ENCODE data around the gene CPA2.
"Not testable (repeated sequence)": the region's sequence is repeated elsewhere in the genome, so short reads cannot be mapped to it uniquely, and the experiment has no call there.

Gene CPA2

DNA sequence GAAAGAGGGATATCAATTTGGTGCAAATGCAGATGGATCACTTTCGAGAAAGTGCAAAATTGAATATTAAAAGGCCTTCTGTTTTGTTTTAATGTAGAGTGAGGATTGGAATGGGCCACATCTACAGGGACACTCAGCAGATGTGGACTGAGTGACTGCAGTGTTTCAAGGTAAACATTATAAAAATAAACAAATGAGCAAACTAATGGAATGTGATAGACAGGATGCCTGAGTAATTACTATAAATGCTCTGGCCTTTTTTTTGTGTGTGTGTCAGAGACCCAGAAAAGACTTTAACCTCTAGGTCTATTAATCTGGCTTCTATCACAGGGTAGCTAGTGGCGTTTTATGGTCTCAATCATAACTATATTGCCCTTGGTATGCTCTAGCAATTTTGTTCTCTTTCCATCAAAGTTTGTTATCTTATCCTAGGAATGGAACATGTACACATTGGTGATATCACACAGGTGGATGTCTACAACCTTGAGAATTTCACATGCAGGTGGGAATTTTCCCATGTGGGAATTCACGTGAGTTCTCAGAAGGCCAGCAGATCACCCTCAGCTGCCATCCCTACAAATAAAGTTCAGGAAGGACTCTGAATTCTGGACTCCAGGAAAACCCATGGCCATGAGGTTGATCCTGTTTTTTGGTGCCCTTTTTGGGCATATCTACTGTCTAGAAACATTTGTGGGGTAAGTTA, at the start of gene CPA2:
Gene CPA2, plus strand, starts transcription at position 606 of the 703 bp plus-strand sequence. Its CDS starts 19 bp downstream, at position 625.
- no peaks in the 10 kb centered on the region for H3K79me2 ChIP-seq (ENCODE audit: control insufficient read depth, insufficient read depth, low read length, unreplicated experiment)
- no peaks in the 10 kb centered on the region for H3K36me3 ChIP-seq (ENCODE audit: insufficient read depth, low read length)
- no peak within 1 kb of the TSS for H2AFZ ChIP-seq (ENCODE audit: low read length, unreplicated experiment)
- H3K4me1 ChIP-seq (ENCODE audit: control insufficient read depth, insufficient read depth, low read length, unreplicated experiment): peaks cover 8% of the 10 kb centered on the region
- H3K4me3 ChIP-seq (ENCODE audit: low read depth, low read length): no peak within 1 kb of the TSS
- H3K27ac ChIP-seq (ENCODE audit: low read depth, low read length): no peak within 1 kb of the TSS
- no peaks in the 10 kb centered on the region for H3K27me3 ChIP-seq (ENCODE audit: insufficient read depth, low read length)

DNA sequence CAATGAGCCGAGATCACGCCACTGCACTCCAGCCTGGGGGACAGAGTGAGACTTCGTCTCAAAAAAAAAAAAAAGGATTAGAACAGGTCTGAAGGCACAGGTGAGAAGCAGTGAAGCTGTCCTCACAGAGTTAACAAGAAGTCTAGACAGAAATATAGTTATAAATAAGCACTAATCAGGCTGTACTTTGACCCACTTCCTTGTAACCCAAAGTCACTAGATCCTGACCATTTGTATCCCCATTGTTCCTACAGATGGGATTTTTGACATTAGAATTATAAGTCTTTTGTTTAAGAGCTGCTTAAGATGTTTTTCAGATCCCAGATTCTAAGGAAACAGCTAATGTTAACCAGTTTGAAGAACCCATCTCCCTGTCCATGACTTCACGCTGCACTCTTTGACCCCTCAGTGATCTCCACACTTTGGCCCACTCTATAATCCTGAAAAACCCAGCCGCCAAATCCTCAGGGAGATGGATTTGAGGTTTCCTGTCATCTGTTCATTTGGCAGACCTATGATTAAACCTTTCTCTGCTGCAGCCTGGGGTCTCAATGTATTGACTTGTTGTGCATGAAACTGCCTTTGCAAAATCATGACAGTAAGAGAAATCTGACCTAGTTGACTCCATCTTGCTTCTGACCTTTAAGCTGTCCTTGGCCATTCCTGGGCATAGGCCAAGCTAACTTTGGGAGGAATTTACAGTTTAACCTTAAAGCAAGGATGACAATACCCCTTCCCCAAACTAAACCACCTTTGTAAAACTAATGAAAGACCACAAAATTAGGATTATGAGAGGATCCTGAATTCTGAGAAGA, 47.6 kb upstream of the CPA2 start:
- Histone ChIP-seq H3K79me2 (ENCODE audit: control insufficient read depth, insufficient read depth, low read length, unreplicated experiment) (no peaks in the 10 kb centered on the region), H2AFZ (ENCODE audit: low read length, unreplicated experiment) (no peak overlapping the region), H3K4me3 (ENCODE audit: low read depth, low read length) (no peak overlapping the region), H3K36me3 (ENCODE audit: insufficient read depth, low read length) (no peaks in the 10 kb centered on the region), H3K27ac (ENCODE audit: low read depth, low read length) (no peak overlapping the region), H3K27me3 (ENCODE audit: insufficient read depth, low read length) (no peaks in the 10 kb centered on the region), H3K4me1 (ENCODE audit: control insufficient read depth, insufficient read depth, low read length, unreplicated experiment) (no peaks in the 10 kb centered on the region)

DNA sequence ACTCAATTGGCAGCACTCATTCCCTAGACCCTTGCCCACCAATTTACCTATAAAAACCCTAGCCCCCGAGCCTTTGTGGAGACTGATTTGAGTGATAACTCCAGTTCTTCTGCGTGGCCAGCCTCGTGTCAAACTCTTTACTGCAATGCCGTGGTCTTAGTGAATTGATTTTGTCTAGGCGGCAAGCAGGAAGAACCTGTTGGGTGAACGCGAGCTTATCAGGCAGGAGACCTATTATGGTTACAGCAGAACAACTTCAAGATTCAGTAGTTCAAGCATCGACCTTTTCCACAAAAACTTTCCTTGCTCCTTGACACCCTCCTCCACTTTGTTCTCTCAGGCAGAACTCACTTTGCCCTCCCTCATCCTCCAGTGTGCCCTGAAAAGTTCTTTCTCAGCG, 46.8 kb upstream of the CPA2 start:
- Histone ChIP-seq H3K27me3 (ENCODE audit: insufficient read depth, low read length) (no peaks in the 10 kb centered on the region), H3K36me3 (ENCODE audit: insufficient read depth, low read length) (no peaks in the 10 kb centered on the region), H3K27ac (ENCODE audit: low read depth, low read length) (no peak overlapping the region), H2AFZ (ENCODE audit: low read length, unreplicated experiment) (no peak overlapping the region), H3K4me3 (ENCODE audit: low read depth, low read length) (no peak overlapping the region), H3K79me2 (ENCODE audit: control insufficient read depth, insufficient read depth, low read length, unreplicated experiment) (no peaks in the 10 kb centered on the region), H3K4me1 (ENCODE audit: control insufficient read depth, insufficient read depth, low read length, unreplicated experiment) (no peaks in the 10 kb centered on the region)

DNA sequence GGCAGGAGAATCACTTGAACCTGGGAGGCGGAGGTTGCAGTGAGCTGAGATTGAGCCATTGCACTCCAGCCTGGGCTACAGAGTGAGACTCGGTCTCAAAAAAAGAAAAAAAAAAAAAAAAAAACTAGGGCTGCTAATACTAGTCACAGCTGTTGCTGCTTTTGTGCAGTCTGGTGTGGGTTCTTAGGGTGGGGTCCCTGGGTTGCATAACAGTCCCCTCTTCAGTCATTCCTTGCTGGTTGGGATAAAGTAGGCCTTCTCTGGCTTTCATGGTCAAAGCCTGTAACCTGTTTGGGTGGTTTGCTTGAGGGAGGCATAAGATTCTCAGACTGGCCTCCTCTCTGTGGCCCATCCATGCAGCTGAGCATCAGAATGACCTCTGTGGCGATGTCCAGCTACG, 44.9 kb upstream of the CPA2 start:
- Histone ChIP-seq H3K4me3 (ENCODE audit: low read depth, low read length) (no peak overlapping the region), H3K79me2 (ENCODE audit: control insufficient read depth, insufficient read depth, low read length, unreplicated experiment) (no peaks in the 10 kb centered on the region), H2AFZ (ENCODE audit: low read length, unreplicated experiment) (no peak overlapping the region), H3K27me3 (ENCODE audit: insufficient read depth, low read length) (no peaks in the 10 kb centered on the region), H3K4me1 (ENCODE audit: control insufficient read depth, insufficient read depth, low read length, unreplicated experiment) (no peaks in the 10 kb centered on the region), H3K36me3 (ENCODE audit: insufficient read depth, low read length) (no peaks in the 10 kb centered on the region), H3K27ac (ENCODE audit: low read depth, low read length) (no peak overlapping the region)

DNA sequence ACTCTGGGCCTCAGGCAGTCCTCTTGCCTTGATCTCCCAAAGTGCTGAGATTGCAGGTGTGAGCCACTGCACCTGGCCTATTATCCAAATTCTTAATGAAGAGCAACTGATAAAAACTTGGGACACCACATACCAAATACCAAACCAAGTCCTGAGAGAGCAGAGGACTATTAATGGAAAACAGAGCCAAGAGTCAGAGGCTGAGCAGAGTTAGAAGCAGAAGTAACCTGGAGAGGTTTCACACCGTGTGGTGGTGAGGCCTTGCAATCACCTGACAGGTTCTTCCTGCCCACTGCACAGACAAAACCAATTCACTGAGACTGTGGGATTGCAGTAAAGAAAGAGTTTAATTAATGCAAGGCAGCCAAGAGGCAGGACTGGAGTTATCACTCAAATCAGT, 43.0 kb upstream of the CPA2 start:
- H3K36me3 ChIP-seq (ENCODE audit: insufficient read depth, low read length): no peaks in the 10 kb centered on the region
- H3K27me3 ChIP-seq (ENCODE audit: insufficient read depth, low read length): no peaks in the 10 kb centered on the region
- no peaks in the 10 kb centered on the region for H3K4me1 ChIP-seq (ENCODE audit: control insufficient read depth, insufficient read depth, low read length, unreplicated experiment)
- H3K79me2 ChIP-seq (ENCODE audit: control insufficient read depth, insufficient read depth, low read length, unreplicated experiment): no peaks in the 10 kb centered on the region
- no peak overlapping the region for H3K4me3 ChIP-seq (ENCODE audit: low read depth, low read length)
- no peak overlapping the region for H2AFZ ChIP-seq (ENCODE audit: low read length, unreplicated experiment)
- no peak overlapping the region for H3K27ac ChIP-seq (ENCODE audit: low read depth, low read length)

DNA sequence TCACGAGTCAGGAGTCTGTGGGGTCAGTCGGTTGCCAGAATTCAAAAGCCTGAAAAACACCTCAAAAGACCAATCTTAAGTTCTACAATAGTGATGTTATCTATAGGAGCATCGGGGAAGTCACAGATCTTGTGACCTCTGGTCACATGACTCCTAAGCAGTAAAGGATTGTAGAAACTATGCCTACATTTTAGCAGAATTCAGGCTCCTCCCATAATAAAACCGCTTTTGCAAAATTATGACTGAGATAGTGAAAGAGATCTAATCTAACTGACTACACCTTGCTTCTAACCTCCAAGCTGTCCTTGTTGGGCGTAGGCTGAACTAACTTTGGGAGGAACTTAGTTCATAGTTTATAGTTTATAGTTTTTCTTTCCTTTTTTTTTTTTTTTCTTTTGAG, 42.5 kb upstream of the CPA2 start:
- H3K79me2 ChIP-seq (ENCODE audit: control insufficient read depth, insufficient read depth, low read length, unreplicated experiment): no peaks in the 10 kb centered on the region
- H2AFZ ChIP-seq (ENCODE audit: low read length, unreplicated experiment): no peak overlapping the region
- no peak overlapping the region for H3K4me3 ChIP-seq (ENCODE audit: low read depth, low read length)
- H3K27me3 ChIP-seq (ENCODE audit: insufficient read depth, low read length): no peaks in the 10 kb centered on the region
- H3K27ac ChIP-seq (ENCODE audit: low read depth, low read length): no peak overlapping the region
- no peaks in the 10 kb centered on the region for H3K36me3 ChIP-seq (ENCODE audit: insufficient read depth, low read length)
- H3K4me1 ChIP-seq (ENCODE audit: control insufficient read depth, insufficient read depth, low read length, unreplicated experiment): no peaks in the 10 kb centered on the region

DNA sequence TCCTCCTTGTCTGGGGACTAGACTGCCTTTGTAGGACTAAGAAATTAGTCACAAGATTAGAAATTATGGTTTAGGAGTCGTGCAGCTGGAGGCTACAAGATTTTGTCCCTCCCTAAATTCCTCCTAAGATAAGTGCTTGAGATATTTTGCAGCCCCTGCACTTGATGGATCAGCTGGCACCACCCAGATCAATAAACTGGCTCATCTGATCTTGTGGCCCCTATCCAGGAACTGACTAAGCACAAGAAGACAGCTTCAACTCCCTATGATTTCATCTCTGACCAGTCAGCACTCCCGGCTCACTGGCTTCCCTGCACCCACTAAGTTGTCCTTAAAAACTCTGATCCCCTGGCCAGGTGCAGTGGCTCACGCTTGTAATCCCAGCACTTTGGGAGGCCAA, 41.7 kb upstream of the CPA2 start:
- H3K4me3 ChIP-seq (ENCODE audit: low read depth, low read length); H3K79me2 ChIP-seq (ENCODE audit: control insufficient read depth, insufficient read depth, low read length, unreplicated experiment); H3K4me1 ChIP-seq (ENCODE audit: control insufficient read depth, insufficient read depth, low read length, unreplicated experiment); H3K36me3 ChIP-seq (ENCODE audit: insufficient read depth, low read length); H2AFZ ChIP-seq (ENCODE audit: low read length, unreplicated experiment); H3K27me3 ChIP-seq (ENCODE audit: insufficient read depth, low read length); H3K27ac ChIP-seq (ENCODE audit: low read depth, low read length): not testable (repeated sequence)

DNA sequence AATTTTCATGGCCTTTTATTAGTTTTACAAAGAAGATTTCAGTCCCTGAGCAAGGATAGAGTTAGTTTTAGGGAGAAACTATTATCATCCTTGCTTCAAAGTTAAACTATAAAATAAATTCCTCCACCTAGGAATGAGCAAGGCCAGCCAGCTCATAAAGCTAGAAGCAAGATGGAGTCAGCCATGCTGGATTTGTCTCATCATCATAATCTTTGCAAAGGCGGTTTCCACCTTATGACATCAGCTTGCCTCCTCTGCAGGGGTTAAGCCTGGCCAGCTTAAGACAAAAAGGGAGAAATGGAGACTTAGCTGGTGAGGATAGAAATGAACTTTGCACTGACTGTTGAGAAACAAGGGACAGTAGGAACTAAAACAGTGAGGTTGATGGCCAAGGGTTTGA, 40.3 kb upstream of the CPA2 start:
- H2AFZ ChIP-seq (ENCODE audit: low read length, unreplicated experiment): no peak overlapping the region
- no peaks in the 10 kb centered on the region for H3K79me2 ChIP-seq (ENCODE audit: control insufficient read depth, insufficient read depth, low read length, unreplicated experiment)
- no peaks in the 10 kb centered on the region for H3K36me3 ChIP-seq (ENCODE audit: insufficient read depth, low read length)
- H3K4me1 ChIP-seq (ENCODE audit: control insufficient read depth, insufficient read depth, low read length, unreplicated experiment): no peaks in the 10 kb centered on the region
- no peaks in the 10 kb centered on the region for H3K27me3 ChIP-seq (ENCODE audit: insufficient read depth, low read length)
- H3K27ac ChIP-seq (ENCODE audit: low read depth, low read length): no peak overlapping the region
- H3K4me3 ChIP-seq (ENCODE audit: low read depth, low read length): no peak overlapping the region

DNA sequence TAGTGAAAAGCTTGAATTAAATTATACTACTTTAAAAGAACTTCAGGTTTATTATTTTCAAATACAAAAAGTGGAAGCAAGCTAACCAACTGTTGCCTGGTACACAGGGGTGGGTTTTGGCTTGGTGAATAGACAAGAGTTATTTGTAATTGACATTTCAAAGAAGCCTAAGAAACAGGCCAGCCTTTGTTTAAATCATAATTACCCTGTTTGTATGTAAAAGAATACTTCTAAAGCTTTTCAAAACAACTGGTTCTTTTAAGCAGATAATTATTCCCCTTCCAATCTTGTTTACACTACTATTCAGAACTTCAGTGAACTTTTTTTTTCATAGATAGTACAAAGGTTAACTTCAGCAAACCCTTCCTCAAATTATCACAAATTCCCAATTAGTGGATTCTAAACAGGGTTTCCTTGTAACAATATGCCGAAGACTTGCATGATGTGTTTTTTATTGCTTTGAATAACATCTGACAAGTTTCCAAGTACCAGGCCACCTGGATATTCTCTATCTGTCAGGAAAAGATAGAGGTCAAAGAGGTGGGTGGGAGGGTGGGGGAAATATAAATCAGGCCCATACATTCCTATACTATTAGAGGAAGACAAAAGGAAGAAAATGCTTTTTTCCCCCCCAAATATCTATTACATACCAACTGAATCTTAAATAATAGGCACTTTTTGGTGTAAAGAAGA, 38.6 kb upstream of the CPA2 start:
- no peak overlapping the region for H3K4me3 ChIP-seq (ENCODE audit: low read depth, low read length)
- H2AFZ ChIP-seq (ENCODE audit: low read length, unreplicated experiment): no peak overlapping the region
- no peaks in the 10 kb centered on the region for H3K27me3 ChIP-seq (ENCODE audit: insufficient read depth, low read length)

DNA sequence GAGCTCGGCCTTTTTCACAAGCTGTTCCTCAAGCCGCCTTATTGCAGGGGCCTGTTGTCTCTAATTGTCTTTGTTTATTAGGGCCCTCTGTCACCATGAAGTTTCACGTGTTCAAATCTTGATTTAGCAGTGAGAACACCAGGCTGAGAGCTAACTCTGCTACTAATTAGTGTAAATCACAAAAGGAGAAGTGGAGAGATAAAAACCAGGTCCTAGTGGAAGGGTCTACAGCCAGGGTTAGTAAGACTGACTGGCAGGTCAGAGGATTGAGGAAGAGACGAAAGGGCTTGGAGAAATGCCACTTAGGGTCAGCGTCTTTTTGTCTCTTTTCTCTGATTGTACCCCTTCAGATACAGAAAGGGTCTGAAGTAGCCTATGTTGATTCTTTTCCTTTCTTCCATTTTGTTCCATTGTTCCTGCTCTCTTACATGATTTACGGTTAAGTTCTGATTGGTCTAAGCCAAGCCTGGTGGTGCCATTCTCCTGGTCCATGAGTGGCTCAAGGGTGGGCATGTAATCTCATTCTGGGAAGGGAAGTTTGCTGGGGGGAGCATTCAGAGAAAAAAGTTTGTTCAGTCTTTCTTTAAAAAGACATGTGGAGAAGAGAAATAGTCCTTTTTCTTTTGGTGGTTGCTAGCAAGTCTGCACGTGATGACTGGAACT, 37.7 kb upstream of the CPA2 start:
- no peak overlapping the region for H3K27ac ChIP-seq (ENCODE audit: low read depth, low read length)
- no peaks in the 10 kb centered on the region for H3K36me3 ChIP-seq (ENCODE audit: insufficient read depth, low read length)
- no peak overlapping the region for H2AFZ ChIP-seq (ENCODE audit: low read length, unreplicated experiment)
- H3K4me3 ChIP-seq (ENCODE audit: low read depth, low read length): no peak overlapping the region
- no peaks in the 10 kb centered on the region for H3K4me1 ChIP-seq (ENCODE audit: control insufficient read depth, insufficient read depth, low read length, unreplicated experiment)
- no peaks in the 10 kb centered on the region for H3K27me3 ChIP-seq (ENCODE audit: insufficient read depth, low read length)
- no peaks in the 10 kb centered on the region for H3K79me2 ChIP-seq (ENCODE audit: control insufficient read depth, insufficient read depth, low read length, unreplicated experiment)

More for the DNA sequence above, 38.6 kb upstream of the CPA2 start:
- H3K79me2 ChIP-seq (ENCODE audit: control insufficient read depth, insufficient read depth, low read length, unreplicated experiment): no peaks in the 10 kb centered on the region
- H3K4me1 ChIP-seq (ENCODE audit: control insufficient read depth, insufficient read depth, low read length, unreplicated experiment): no peaks in the 10 kb centered on the region
- no peaks in the 10 kb centered on the region for H3K36me3 ChIP-seq (ENCODE audit: insufficient read depth, low read length)
- H3K27ac ChIP-seq (ENCODE audit: low read depth, low read length): no peak overlapping the region
